ENCODE measurements around the gene PILRA.

GRCh38 chr7:100348805-100349204, 24.5 kb upstream of the PILRA start:
- TF ChIP-seq CTCF (IDR thresholded peaks at IDR 0.05) (no peak), POLR2A (IDR thresholded peaks at IDR 0.05) (no peak)

Measured in tibial nerve (tissue), 3 donors.